Measurements from ENCODE around the gene ZC3H7B. TPM values are rescaled to one million over a fixed set of nuclear protein-coding genes. Genes with fewer than 3 reads are reported as not detected.
A peak's percentile ranks its signal among the peaks of the same experiment; 100 is the strongest.
"Not testable (repeated sequence)": the region's sequence is repeated elsewhere in the genome, so short reads cannot be mapped to it uniquely, and the experiment has no call there.

The ZC3H7B gene
- total RNA-seq, 1 donor from 2014 or later, result 69.2 TPM

GRCh38 chr22:41398921-41399320 lies 97.6 kb downstream of the ZC3H7B start:
- no peaks in the 10 kb centered on the region for H3K9me3 Mint-ChIP-seq (ENCODE audit: unreplicated experiment)
- H3K4me1 Mint-ChIP-seq (ENCODE audit: unreplicated experiment), result no peaks in the 10 kb centered on the region
- TF ChIP-seq CTCF (IDR thresholded peaks at IDR 0.05; ENCODE audit: unreplicated experiment), result no peak
- no peak overlapping the region for H3K27ac Mint-ChIP-seq (ENCODE audit: unreplicated experiment)
- H3K36me3 Mint-ChIP-seq (ENCODE audit: low read depth, unreplicated experiment), result peaks cover 5% of the 10 kb centered on the region
- H3K27me3 Mint-ChIP-seq (ENCODE audit: unreplicated experiment), result no peaks in the 10 kb centered on the region
- DNase-seq (ENCODE audit: low spot score), result no peak
- no peak overlapping the region for H3K4me3 Mint-ChIP-seq (ENCODE audit: unreplicated experiment)

- DNase-seq (ENCODE audit: low spot score), result no peak
- no peak for TF ChIP-seq CTCF (IDR thresholded peaks at IDR 0.05; ENCODE audit: unreplicated experiment)
Measured at GRCh38 chr22:41401781-41402648, 100.7 kb downstream of the ZC3H7B start.

GRCh38 chr22:41402851-41403250 lies 101.5 kb downstream of the ZC3H7B start:
- not testable (repeated sequence) for H3K4me1 Mint-ChIP-seq (ENCODE audit: unreplicated experiment); H3K4me3 Mint-ChIP-seq (ENCODE audit: unreplicated experiment); H3K27ac Mint-ChIP-seq (ENCODE audit: unreplicated experiment); DNase-seq (ENCODE audit: low spot score); H3K36me3 Mint-ChIP-seq (ENCODE audit: low read depth, unreplicated experiment); H3K9me3 Mint-ChIP-seq (ENCODE audit: unreplicated experiment); H3K27me3 Mint-ChIP-seq (ENCODE audit: unreplicated experiment)

More at GRCh38 chr22:41401781-41402648, 100.7 kb downstream of the ZC3H7B start:
- Mint-ChIP-seq H3K4me3 (ENCODE audit: unreplicated experiment) (no peak overlapping the region), H3K4me1 (ENCODE audit: unreplicated experiment) (no peaks in the 10 kb centered on the region), H3K27ac (ENCODE audit: unreplicated experiment) (no peak overlapping the region), H3K9me3 (ENCODE audit: unreplicated experiment) (no peaks in the 10 kb centered on the region), H3K36me3 (ENCODE audit: low read depth, unreplicated experiment) (no peaks in the 10 kb centered on the region), H3K27me3 (ENCODE audit: unreplicated experiment) (no peaks in the 10 kb centered on the region)

- no peaks in the 10 kb centered on the region for H3K36me3 Mint-ChIP-seq (ENCODE audit: low read depth, unreplicated experiment)
- DNase-seq (ENCODE audit: low spot score), result peak; percentile 82
- H3K4me3 Mint-ChIP-seq (ENCODE audit: unreplicated experiment), result no peak overlapping the region
- peak; percentile 88 for TF ChIP-seq CTCF (IDR thresholded peaks at IDR 0.05; ENCODE audit: unreplicated experiment)
- no peaks in the 10 kb centered on the region for H3K27me3 Mint-ChIP-seq (ENCODE audit: unreplicated experiment)
- H3K4me1 Mint-ChIP-seq (ENCODE audit: unreplicated experiment), result no peaks in the 10 kb centered on the region
- no peak overlapping the region for H3K27ac Mint-ChIP-seq (ENCODE audit: unreplicated experiment)
- H3K9me3 Mint-ChIP-seq (ENCODE audit: unreplicated experiment), result no peaks in the 10 kb centered on the region
Measured at GRCh38 chr22:41403532-41404318, 102.4 kb downstream of the ZC3H7B start.

GRCh38 chr22:41405588-41405987 lies 104.3 kb downstream of the ZC3H7B start:
- H3K4me3 Mint-ChIP-seq (ENCODE audit: unreplicated experiment), result no peak overlapping the region
- H3K4me1 Mint-ChIP-seq (ENCODE audit: unreplicated experiment), result no peaks in the 10 kb centered on the region
- DNase-seq (ENCODE audit: low spot score), result no peak
- no peak overlapping the region for H3K27ac Mint-ChIP-seq (ENCODE audit: unreplicated experiment)
- no peaks in the 10 kb centered on the region for H3K9me3 Mint-ChIP-seq (ENCODE audit: unreplicated experiment)
- no peak for TF ChIP-seq CTCF (IDR thresholded peaks at IDR 0.05; ENCODE audit: unreplicated experiment)
- H3K36me3 Mint-ChIP-seq (ENCODE audit: low read depth, unreplicated experiment), result no peaks in the 10 kb centered on the region
- H3K27me3 Mint-ChIP-seq (ENCODE audit: unreplicated experiment), result no peaks in the 10 kb centered on the region

All from endothelial cell (in vitro differentiated cells).